NCI-H2081 (cell line): ENCODE measurements around the gene ARHGEF4.

ENCODE experiments used
- DNase-seq, 2 experiments: peaks; one replicate each; lab custom pipeline; 2025; lab: John Stamatoyannopoulos, UW

ARHGEF4 gene

GRCh38 chr2:130834931-130835765, 1.6 kb upstream of the ARHGEF4 start:
- DNase-seq: no peak

DNA sequence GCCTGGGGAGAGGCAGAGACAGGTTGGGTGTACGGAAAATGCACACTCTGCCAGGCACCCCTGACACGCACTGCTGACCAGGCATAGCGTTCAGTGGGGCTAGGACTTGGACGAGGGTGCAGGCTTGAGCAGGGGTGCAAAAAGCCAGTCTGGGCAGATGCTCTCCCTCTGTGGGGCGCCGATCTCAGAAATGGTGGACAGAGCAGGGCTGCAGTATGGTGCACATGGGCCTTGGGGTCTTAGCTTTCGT, 1.0 kb upstream of the ARHGEF4 start:
- no peak for DNase-seq

DNA sequence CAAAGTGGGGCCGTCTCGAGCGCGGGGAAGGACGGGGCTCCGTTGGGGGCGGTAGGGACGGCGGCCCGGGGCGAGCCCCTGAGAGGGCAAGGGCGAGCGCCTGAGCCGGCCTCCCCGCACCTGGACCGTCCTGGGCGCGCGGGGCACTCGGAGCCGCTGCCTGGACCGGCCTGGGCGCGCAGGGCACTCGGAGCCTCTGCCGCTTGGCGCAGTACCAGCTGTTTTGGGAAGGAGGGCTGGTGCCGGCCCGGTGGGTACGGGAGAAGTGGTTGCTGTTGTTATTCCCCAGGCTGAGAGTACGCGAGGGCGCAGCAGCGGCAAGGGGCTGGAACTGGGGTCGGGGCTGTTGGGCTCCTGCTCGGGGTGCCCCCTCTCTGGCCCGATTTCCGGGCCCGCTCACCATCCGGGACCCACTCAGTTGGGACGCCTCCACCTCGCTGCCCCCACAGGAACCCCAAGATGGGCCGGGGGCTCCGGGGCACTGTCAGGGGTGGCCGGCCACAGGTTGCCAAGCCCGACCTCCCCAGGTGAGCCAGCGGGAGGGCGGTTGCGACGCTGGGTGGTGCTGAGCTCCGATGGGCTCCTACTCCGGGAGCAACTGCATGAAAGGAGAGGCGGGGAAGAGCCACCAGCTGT, 579 bp downstream of the ARHGEF4 start:
- no peak for DNase-seq

GRCh38 chr2:130837811-130838565, 1.3 kb downstream of the ARHGEF4 start:
- DNase-seq: no peak

- DNase-seq: no peak
These were observed 2.5 kb downstream of the ARHGEF4 start for GRCh38 chr2:130839011-130839780.

DNA sequence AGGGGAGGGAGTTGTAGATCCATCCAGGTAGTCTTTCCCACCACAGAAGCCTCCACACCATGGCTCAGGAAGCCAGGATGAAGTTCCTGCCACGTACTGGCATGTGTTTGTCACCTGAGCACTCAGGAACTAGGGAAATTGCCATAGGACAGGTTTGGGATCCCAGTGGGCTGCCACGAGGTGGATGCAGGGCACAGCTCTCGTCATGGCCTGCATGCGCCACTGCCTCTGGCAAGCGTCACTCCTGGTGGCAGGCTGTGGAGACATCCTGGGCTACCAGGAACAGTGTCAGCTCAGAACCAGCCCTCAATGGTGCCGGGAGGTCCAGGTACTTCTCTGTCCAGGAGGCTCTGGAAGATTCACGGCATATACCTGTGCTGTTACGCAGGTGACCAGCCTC, 3.8 kb downstream of the ARHGEF4 start:
- no peak for DNase-seq

DNA sequence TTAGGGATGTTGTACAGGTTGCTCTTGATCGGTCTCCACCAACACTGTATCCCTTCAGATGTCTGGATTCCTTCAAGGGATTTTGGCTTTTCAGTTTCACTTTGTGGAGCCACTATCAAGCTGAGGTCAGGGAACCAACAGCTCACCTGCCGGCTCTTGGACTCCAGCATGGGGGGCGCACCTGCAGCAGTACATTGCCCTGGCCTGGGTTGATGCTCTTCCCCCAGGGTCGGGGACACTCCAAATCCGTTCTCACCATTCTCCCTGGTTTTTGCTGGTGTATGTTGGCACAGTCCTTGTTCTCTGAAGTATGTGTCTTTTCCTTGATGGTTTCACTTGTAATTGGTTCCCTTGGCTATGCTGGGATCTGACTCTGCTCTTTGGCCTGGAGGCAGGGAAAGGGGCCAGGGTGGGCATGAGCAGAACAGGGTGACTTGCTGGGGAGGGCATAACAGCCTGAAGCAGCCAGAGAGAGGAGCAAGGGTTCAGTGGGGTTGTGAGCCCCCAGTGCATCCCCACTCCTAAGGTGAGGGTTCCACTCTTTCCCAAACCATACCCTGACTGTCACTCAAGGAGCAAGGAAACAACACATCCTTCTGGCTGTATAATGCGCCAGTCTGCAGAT, 5.1 kb downstream of the ARHGEF4 start:
- DNase-seq: no peak

- no peak for DNase-seq
These were observed 6.1 kb downstream of the ARHGEF4 start for GRCh38 chr2:130842770-130843169.

DNA sequence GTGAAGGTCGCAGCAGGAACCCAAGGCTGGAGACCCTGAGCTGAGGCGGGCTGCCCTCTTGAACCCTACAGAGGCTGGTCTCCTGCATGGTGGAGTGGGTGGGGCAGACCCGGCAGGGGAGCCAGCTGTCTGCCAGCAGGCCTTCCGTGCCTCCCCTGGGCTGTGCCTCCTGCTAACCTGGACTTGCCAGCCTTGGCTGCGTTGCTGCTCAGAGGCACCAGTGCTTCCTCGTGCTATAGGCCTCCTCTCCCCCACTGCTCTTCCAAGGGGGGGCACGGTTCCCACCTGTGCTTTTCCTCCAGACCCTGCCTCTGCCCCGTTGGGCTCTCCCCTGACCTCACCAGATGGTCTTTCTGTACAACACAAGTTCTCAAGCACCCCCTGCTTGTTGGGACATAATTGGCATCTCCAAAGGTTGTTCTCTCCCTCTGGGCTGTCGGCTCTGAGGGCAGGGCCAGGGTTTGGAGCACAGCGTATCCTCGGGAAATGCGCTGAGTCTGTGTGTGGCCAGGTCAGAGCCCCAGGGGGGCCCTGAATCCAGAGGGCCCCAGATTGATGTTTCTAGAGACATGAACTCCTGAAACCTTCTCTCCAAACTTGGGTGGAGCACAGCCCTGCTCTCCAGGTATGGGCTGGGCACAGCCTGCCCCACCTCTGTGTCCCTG, 6.7 kb downstream of the ARHGEF4 start:
- no peak for DNase-seq

- no peak for DNase-seq
These were observed 7.4 kb downstream of the ARHGEF4 start for GRCh38 chr2:130844161-130844560.

DNA sequence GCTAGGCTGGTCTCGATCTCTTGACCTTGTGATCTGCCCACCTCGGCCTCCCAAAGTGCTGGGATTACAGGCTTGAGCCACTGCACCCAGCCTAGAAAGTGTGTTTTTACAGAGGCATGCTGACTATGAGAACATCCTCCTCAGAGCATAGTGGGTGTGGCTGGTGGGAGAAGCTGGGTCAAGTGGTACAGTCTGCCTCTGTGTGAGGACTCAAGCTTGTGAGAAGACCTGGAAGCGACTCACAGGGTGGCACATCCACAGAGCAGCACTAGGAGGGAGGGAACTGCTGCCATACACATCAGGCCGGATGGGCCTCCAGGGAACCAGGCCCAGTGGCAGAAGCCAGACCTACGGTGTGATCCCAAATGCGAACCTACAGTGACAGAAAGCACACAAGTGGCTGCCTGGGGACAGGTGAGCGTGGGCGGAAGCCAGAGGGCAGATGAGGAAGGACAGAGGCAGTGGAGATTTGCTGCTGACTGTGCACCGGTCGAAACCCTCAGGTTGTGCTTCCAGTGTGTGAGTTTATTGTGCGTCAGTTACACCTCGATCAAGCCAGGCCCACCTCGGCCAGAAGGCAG, 8.9 kb downstream of the ARHGEF4 start:
- DNase-seq: no peak

- DNase-seq: no peak
These were observed 9.5 kb downstream of the ARHGEF4 start for GRCh38 chr2:130846233-130846632.

GRCh38 chr2:130846686-130847375, 10.1 kb downstream of the ARHGEF4 start:
- no peak for DNase-seq

DNA sequence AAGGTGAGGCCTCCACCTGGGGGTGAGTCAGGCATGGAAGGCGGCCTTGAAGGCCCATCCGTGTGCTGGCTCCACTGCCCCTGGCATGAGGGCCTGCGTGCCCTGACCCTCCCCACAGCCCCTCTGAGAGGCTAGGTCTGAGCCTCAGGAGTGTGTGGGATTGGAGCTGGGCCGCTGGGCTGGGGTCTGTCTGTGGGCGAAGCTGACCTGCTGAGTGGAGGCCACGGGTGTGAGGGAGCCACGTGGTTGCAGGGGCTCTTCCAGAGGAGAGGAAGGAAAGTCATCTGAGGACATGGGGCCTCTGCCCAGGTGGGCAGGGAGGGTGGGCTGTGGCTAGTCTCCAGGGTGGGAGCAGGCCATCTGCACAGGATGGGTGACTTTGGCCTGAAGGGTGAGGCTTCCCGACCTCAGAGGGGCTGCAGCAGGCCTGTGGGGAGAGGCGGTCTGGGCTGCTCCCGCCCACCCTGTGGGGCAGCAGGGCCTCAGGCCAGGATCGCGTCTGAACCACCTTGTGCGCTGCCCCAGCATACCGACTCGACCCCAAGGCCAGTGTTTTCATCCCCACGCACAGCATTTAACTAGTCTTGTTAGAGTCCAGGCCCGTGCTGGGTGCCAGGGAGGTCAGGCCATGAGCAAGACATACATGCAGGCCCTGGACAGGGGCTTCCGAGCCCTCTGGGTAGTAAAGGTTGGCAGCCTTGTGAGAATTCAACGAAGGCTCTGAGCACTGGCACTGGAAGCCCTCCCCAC, 11.2 kb downstream of the ARHGEF4 start:
- no peak for DNase-seq

DNA sequence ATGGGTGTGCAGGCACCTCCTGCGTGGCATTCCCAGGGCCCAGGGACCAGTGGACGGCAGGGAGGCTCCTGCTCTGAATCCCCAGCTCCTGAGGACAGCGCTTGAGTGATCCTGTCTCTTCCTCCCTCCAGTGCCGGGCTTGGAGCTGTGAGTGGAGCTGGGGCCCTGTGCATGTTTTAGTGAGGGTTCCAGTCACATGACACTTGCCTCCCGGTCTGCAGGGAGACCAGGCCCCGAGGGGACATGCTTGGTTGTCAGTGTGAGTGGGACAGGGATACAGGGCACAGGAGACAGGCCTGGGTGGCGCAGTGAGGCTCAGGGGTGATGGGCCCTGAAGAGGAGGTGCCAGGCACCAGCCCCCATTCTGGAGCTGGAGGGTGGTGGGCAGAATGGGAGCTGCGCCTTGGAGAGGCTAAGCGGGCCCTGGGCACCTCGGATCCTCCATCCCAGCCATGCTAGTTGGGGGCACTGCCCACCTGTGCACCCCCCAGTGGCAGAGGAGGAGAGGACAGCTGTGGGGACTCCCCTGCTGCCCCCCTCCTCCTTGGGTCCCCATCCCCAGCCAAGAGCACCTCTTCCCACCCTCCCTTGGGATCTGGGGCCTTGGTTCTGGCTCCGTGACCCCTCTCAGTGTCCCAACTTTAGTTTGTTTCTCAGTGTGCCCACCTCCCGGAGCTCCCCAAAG, 12.0 kb downstream of the ARHGEF4 start:
- DNase-seq: no peak

GRCh38 chr2:130849896-130850787, 13.4 kb downstream of the ARHGEF4 start:
- no peak for DNase-seq

DNA sequence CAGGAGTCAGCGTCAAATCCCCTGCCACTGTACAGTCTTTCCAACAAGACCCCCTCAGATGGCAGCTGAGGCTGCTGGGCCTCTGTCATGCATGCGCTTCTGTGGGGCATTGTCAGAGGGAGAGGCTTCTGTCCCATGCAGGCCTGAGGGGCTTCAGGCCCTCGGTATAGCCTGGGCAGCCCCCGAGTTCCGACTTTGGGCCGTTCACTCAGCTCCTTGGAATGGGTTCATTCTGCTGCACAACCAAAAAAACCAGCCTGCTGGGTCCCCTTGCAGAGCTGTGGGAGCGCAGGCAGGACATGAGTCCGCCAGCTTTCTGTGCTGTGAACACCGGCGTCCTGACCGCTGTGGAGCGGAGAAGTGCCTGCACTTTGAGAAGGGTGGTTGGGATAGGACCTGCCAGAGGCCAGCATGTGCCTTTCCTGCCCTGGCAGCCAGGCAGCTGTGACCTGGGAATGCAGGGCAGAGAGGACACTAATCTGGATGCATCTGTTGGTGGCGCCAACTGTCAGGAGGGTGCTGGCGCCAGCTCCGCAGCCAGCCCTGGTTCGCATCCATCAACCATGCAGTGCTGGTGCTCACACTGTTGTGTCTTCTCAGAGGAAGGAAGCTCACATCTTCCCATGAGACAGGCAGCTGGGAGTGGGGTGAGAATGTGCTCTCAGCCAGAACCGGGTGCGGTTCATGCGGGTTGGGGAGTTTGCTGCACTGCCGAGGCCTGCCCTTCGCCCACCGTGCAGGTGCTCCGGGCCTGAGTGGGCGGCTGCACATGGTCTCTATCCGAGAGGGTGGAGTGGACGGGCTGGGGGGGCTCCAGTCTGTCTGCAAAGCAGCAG, 14.3 kb downstream of the ARHGEF4 start:
- DNase-seq: no peak
